Activated B cell treated with CpG ODN at 0.5 μM for 24 hours (primary cell): ENCODE measurements around the gene EGR4. TPM values are rescaled to one million over a fixed set of nuclear protein-coding genes. Genes with fewer than 3 reads are reported as not detected.

Experiments used
- ATAC-seq: fragments of 200-7000 bp; cut with Tn5 transposase; one replicate; pipeline ENCODE4 v1.10.0; 2021; ENCODE audit warnings: low read depth, mild to moderate bottlenecking, moderate library complexity
- CTCF ChIA-PET: fragments of 350-600 bp; sonication (Branson Sonifier 250); formaldehyde crosslinking; loops from one replicate; lab custom pipeline; 2021; ENCODE audit warnings: antibody characterized with exemption; lab: Charles Lee
- POLR2A ChIA-PET: fragments of 350-600 bp; sonication (Branson Sonifier 250); formaldehyde crosslinking; loops from one replicate; lab custom pipeline; 2021; ENCODE audit warnings: antibody characterized with exemption; lab: Charles Lee
- DNase-seq: peaks from one replicate; pipeline ENCODE4 v3.0.0; 2022
- H3K27ac Mint-ChIP-seq: one replicate; pipeline ENCODE4 v1.8.0; 2020; ENCODE audit warnings: mixed read lengths
- H3K27me3 Mint-ChIP-seq: one replicate; pipeline ENCODE4 v1.8.0; 2021; ENCODE audit warnings: mixed read lengths
- H3K36me3 Mint-ChIP-seq: one replicate; pipeline ENCODE4 v1.8.0; 2021; ENCODE audit warnings: low read depth, mixed read lengths
- H3K4me1 Mint-ChIP-seq: one replicate; pipeline ENCODE4 v1.8.0; 2021; ENCODE audit warnings: mixed read lengths
- H3K4me3 Mint-ChIP-seq: one replicate; pipeline ENCODE4 v1.8.0; 2020; ENCODE audit warnings: mild to moderate bottlenecking, mixed read lengths
- H3K9me3 Mint-ChIP-seq: one replicate; pipeline ENCODE4 v1.8.0; 2020; ENCODE audit warnings: mixed read lengths
- CTCF ChIP-seq: fragments of 200-600 bp; IDR thresholded peaks from one replicate; pipeline ENCODE4 v1.8.0; 2022; ENCODE audit warnings: antibody characterized with exemption, mild to moderate bottlenecking
- intact Hi-C: fragments of 100-400 bp; cut with micrococcal nuclease; formaldehyde crosslinking; loops from one replicate; pipeline ENCODE4 v1.15.1; 2024
- total RNA-seq: library from RNA; stranded (reverse); gene quantifications from 2 replicates; pipeline ENCODE4 v1.2.3, GENCODE V29; 2022

EGR4 gene
- total RNA-seq, 1 donor from 2014 or later = not detected

DNA sequence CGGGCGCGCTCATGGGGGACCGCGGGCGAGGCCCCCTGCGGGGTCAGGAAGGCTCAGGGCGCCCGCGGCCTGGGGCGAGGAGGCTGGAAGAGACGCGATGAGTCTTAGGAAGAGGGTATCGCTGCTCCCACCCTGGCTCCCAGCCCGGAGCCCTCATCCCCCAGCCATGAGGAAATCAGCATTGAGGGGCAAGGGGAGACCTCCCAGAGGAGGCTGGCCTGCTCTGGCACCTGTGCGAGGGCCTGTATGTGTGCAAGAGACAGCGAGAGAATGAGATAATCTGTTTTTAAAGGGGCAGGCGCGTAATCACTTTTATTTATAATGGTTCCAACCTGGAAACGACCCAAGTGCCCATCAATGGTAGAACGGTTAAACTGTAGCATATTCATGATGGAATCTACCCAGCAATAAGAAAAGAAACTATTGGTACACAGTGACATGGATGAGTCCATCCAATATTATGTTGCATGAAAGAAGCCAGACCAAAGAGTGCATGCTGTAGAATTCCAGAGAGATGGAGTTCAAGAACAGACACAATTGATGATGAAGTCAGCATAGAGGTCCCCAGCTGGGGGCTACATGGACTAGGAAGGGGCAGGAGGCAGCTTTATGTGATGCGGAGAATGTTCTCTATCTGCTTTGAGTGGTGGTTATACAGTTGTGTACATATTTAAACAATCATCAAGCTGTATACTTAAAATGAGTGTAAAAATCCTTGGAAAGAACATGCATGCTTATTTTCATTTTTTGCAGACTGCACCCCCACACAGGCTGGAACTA, 23.5 kb downstream of the EGR4 start:
- intact Hi-C loops = loop anchor here (1.0 to 2.0 kb wide), 3 partner anchors 14 to 37 kb away; partner anchors contain the start of genes FBXO41 and PRADC1
- H3K27me3 Mint-ChIP-seq = no peaks in the 10 kb centered on the region
- H3K36me3 Mint-ChIP-seq = peaks cover 10% of the 10 kb centered on the region
- TF ChIP-seq CTCF = no peak
- CTCF ChIA-PET = no interaction called here
- H3K4me1 Mint-ChIP-seq = peaks cover 18% of the 10 kb centered on the region
- peak overlapping the region; percentile 8 for H3K4me3 Mint-ChIP-seq
- ATAC-seq = no peak
- DNase-seq = no peak
- POLR2A ChIA-PET = interaction anchor here (1.3 kb wide), 1 partner anchor 36 kb away, joined by 4 read pairs; the partner anchor contains the start of gene CCT7
- H3K9me3 Mint-ChIP-seq = no peaks in the 10 kb centered on the region
- H3K27ac Mint-ChIP-seq = no peak overlapping the region

DNA sequence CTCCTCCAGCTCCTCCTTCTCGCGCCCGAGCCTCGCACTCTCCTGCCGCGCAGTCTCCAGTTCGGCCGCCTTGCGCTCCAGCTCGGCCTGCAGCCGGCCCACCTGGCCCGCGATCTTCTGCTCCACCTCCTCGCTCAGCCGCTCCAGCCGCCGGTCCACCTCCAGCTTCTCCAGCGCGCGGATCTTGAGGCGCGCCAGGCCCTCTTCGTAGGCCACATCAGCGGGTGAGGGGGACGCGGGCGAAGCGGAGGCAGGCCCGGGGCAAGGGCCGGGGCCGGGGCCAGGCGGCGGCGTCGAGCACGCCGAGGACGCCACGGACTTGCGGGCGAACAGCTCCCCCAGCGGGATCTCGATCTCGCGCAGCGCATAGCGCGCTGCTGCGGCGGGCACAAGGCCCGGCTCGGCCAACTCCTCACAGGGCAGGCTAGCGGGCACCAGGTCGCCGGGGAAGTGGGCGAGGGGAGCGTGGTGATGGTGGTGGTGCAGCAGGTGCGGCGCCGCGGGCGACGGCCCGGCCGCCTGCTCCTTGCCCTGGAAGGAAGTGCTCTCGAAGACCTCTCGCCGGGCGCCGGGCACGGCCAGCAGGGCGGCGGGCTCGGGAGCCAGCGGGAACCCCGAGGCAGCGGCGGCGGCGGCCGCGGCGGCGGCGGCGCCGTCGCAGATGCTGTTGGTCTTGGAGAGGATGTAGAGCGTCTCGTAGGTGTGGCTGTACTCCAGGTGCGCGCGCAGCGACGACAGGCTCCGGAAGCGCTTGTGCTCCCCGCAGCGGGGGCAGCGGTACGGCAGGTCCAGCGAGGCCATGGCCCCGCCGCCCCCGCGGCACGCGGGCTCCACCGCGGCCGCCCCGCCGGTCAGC, 24.3 kb downstream of the EGR4 start:
- DNase-seq = peak; percentile 54
- ChIA-PET CTCF (interaction anchor here (0.8 to 1.2 kb wide), 2 partner anchors 16 to 20 kb away, joined by 3 read pairs; no protein-coding TSS in a partner anchor), POLR2A (interaction anchor here (1.0 to 1.3 kb wide), 2 partner anchors 35 to 36 kb away, joined by 4 read pairs; partner anchors contain the start of genes CCT7 and PRADC1)
- intact Hi-C loops = loop anchor here (1.0 to 2.0 kb wide), 3 partner anchors 15 to 36 kb away; partner anchors contain the start of genes FBXO41 and PRADC1
- H3K27ac Mint-ChIP-seq = no peak overlapping the region
- H3K4me3 Mint-ChIP-seq = peak overlapping the region; percentile 44
- H3K4me1 Mint-ChIP-seq = peaks cover 18% of the 10 kb centered on the region
- no peak for TF ChIP-seq CTCF
- peak; percentile 92 for ATAC-seq
- H3K27me3 Mint-ChIP-seq = no peaks in the 10 kb centered on the region
- no peaks in the 10 kb centered on the region for H3K9me3 Mint-ChIP-seq
- peaks cover 15% of the 10 kb centered on the region for H3K36me3 Mint-ChIP-seq

- Mint-ChIP-seq H3K27me3 (no peaks in the 10 kb centered on the region), H3K4me3 (peak overlapping the region; percentile 2), H3K9me3 (no peaks in the 10 kb centered on the region), H3K4me1 (peaks cover 18% of the 10 kb centered on the region), H3K27ac (no peak overlapping the region), H3K36me3 (peaks cover 20% of the 10 kb centered on the region)
- POLR2A ChIA-PET = interaction anchor here (1.0 to 1.3 kb wide), 2 partner anchors 34 to 35 kb away, joined by 4 read pairs; partner anchors contain the start of genes CCT7 and PRADC1
- no peak for ATAC-seq
- DNase-seq = no peak
- TF ChIP-seq CTCF = no peak
- intact Hi-C loops = loop anchor here (2.0 kb wide), 2 partner anchors 26 to 36 kb away; partner anchors contain the start of gene PRADC1
- CTCF ChIA-PET = interaction anchor here (0.8 to 1.2 kb wide), 2 partner anchors 17 to 20 kb away, joined by 3 read pairs; no protein-coding TSS in a partner anchor
Observed at GRCh38 chr2:73268366-73268829, 24.9 kb downstream of the EGR4 start.

DNA sequence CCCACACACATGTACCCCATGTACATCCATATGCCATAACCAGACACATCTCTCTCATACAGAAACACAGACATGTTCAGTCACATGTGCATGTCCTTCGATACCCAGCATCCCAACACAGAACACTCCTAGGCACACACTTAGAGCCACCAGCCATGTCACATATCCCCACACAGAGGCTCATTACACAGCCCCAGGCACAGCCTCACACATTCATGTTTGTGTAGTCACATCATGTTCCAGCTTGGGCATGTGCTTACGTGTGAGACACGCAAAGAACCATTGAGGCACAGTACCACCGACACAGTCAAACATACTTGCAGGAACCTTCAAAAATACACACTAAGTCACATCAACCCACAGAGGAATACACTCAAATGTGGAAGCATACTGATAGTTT, 26.3 kb downstream of the EGR4 start:
- ChIA-PET POLR2A (no interaction called here), CTCF (no interaction called here)
- H3K27ac Mint-ChIP-seq = no peak overlapping the region
- intact Hi-C loops = no loop called here
- H3K4me1 Mint-ChIP-seq = peaks cover 18% of the 10 kb centered on the region
- ATAC-seq (no peak), DNase-seq (no peak)
- no peaks in the 10 kb centered on the region for H3K9me3 Mint-ChIP-seq
- peaks cover 28% of the 10 kb centered on the region for H3K36me3 Mint-ChIP-seq
- H3K4me3 Mint-ChIP-seq = no peak overlapping the region
- no peaks in the 10 kb centered on the region for H3K27me3 Mint-ChIP-seq
- TF ChIP-seq CTCF = no peak
